SU-DHL-6 (cell line): Measurements from ENCODE around the gene ZG16.

ENCODE experiments used
- EZH2phosphoT487 ChIP-seq: fragments of 200-600 bp; sonication (generic), shearing (Covaris generic); conservative IDR thresholded peaks from 2 replicates; pipeline ENCODE4 v1.6.1; 2018; ENCODE audit warnings: mild to moderate bottlenecking, antibody characterized with exemption, low read length, moderate library complexity, mixed read lengths
- TF ChIP-seq, protein P1 (sequence below): fragments of 200-600 bp; sonication (generic); IDR thresholded peaks from one replicate; pipeline ENCODE4 v1.5.1; 2017; ENCODE audit warnings: antibody characterized with exemption, mild to moderate bottlenecking, low read length, moderate library complexity; ENCODE audit not compliant: insufficient read depth, poor library complexity, severe bottlenecking

DNA sequence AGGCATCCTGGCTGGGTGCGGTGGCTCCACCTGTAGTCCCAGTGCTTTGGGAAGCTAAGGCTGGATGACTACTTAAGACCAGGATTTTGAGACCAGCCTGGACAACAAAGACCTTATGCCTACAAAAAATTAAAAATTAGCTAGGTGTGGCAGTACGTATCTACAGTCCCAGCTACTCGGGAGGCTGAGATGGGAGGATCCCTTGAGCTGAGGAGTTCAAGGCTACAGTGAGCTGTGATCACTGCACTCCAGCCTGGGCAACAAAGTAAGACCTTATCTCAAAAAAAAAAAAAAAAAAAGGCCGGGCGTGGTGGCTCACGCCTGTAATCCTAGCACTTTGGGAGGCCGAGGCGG, 48.3 kb downstream of the ZG16 start:
- TF ChIP-seq, protein P1, sequence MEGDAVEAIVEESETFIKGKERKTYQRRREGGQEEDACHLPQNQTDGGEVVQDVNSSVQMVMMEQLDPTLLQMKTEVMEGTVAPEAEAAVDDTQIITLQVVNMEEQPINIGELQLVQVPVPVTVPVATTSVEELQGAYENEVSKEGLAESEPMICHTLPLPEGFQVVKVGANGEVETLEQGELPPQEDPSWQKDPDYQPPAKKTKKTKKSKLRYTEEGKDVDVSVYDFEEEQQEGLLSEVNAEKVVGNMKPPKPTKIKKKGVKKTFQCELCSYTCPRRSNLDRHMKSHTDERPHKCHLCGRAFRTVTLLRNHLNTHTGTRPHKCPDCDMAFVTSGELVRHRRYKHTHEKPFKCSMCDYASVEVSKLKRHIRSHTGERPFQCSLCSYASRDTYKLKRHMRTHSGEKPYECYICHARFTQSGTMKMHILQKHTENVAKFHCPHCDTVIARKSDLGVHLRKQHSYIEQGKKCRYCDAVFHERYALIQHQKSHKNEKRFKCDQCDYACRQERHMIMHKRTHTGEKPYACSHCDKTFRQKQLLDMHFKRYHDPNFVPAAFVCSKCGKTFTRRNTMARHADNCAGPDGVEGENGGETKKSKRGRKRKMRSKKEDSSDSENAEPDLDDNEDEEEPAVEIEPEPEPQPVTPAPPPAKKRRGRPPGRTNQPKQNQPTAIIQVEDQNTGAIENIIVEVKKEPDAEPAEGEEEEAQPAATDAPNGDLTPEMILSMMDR: no peak
- no peak for TF ChIP-seq EZH2phosphoT487
